Upper lobe of left lung (tissue), 6 donors: ENCODE results near the gene SMIM14. TPM values are rescaled to one million over a fixed set of nuclear protein-coding genes. Genes with fewer than 3 reads are reported as not detected.
A peak's percentile ranks its signal among the peaks of the same experiment; 100 is the strongest.
"Not testable (repeated sequence)": the region's sequence is repeated elsewhere in the genome, so short reads cannot be mapped to it uniquely, and the experiment has no call there.

ENCODE experiments used
- ATAC-seq, 2 donors: fragments of 200-7000 bp; cut with Tn5 transposase; one replicate each; pipeline ENCODE4 v1.9.1; 2022; ENCODE audit warnings: mild to moderate bottlenecking in 2 of 2, moderate library complexity in 2 of 2; ENCODE audit not compliant: low FRiP score in 2 of 2
- DNase-seq, 2 donors: peaks; one replicate each; pipeline ENCODE4 v3.0.0-alpha.2; 2019 to 2020
- H3K27ac ChIP-seq, 4 donors: fragments of 200-600 bp; sonication (generic); one replicate each; pipeline ENCODE4 v1.5.1; 2016 to 2019
- H3K27me3 ChIP-seq, 4 donors: fragments of 200-600 bp; sonication (generic); one replicate each; pipeline ENCODE4 v1.5.1; 2017 to 2019
- H3K36me3 ChIP-seq, 4 donors: fragments of 200-600 bp; sonication (generic); one replicate each; pipeline ENCODE4 v1.5.1; 2016 to 2019
- H3K4me1 ChIP-seq, 4 donors: fragments of 200-600 bp; sonication (generic); one replicate each; pipeline ENCODE4 v1.5.1; 2018 to 2019
- H3K4me3 ChIP-seq, 4 donors: fragments of 200-600 bp; sonication (generic); one replicate each; pipeline ENCODE4 v1.5.1; 2017 to 2019; ENCODE audit warnings: mild to moderate bottlenecking in 2 of 4, moderate library complexity in 1 of 4
- H3K9me3 ChIP-seq, 4 donors: fragments of 200-600 bp; sonication (generic); one replicate each; pipeline ENCODE4 v1.5.1; 2018 to 2019
- CTCF ChIP-seq, 6 experiments: fragments of 450-650 bp in 4 of 6; fragments of 200-600 bp in 2 of 6; sonication (generic) in 2 of 6; IDR thresholded peaks; one replicate each; pipeline ENCODE4 v1.5.1; 2016 to 2019; ENCODE audit warnings: antibody characterized with exemption in 6 of 6
- EP300 ChIP-seq, 4 donors: sonication (generic); formaldehyde crosslinking; IDR thresholded peaks; one replicate each; pipeline ENCODE4 v1.5.1; 2017; ENCODE audit warnings: antibody characterized with exemption in 4 of 4, control low read depth in 2 of 4
- POLR2A ChIP-seq, 4 donors: fragments of 450-650 bp; IDR thresholded peaks; one replicate each; pipeline ENCODE4 v1.5.1; 2016 to 2017; ENCODE audit warnings: antibody characterized with exemption in 4 of 4, mild to moderate bottlenecking in 2 of 4
- POLR2AphosphoS5 ChIP-seq, 2 donors: sonication (generic); formaldehyde crosslinking; IDR thresholded peaks; one replicate each; pipeline ENCODE4 v1.5.1; 2017; ENCODE audit warnings: antibody characterized with exemption in 2 of 2
- WGBS, 2 donors: methylation state at CpG; one replicate each; pipeline ENCODE4 v1.1.5; 2017 to 2018; 5-methylcytosine and 5-hydroxymethylcytosine counted together
- total RNA-seq, 6 donors: library from RNA; depleted of rRNA in 4 of 6; stranded (reverse); fragments of >200 nt in 4 of 6; gene quantifications; one replicate each; pipeline versions ENCODE4 v1.1.0 to v1.2.1, GENCODE V29; 2016 to 2021
- donor health status: DM: no; HTN: no; CAD: no; lungs with moderate emphysema.
- donor health status: DM: no; HTN: yes; CAD: no; lungs with severe emphysema.

Gene SMIM14
- total RNA-seq, 6 donors from 2014 or later, result 24.1 to 80.5 (median 40.4) TPM

GRCh38 chr4:39516407-39516966 is 122.2 kb downstream of the SMIM14 start:
- ATAC-seq (no peak), DNase-seq (no peak)
- Histone ChIP-seq H3K4me3 (no peak overlapping the region), H3K9me3 (no peaks in the 10 kb centered on the region), H3K4me1 (peaks cover 0 to 4% (median 0%) of the 10 kb centered on the region in 4 donors), H3K36me3 (peaks cover 0 to 68% (median 13%) of the 10 kb centered on the region in 4 donors), H3K27ac (peak overlapping the region in 1 of 4 donors; percentile 67), H3K27me3 (no peaks in the 10 kb centered on the region)
- TF ChIP-seq POLR2AphosphoS5 (IDR thresholded peaks at IDR 0.05) (no peak), POLR2A (IDR thresholded peaks at IDR 0.05) (no peak), EP300 (IDR thresholded peaks at IDR 0.05) (no peak), CTCF (IDR thresholded peaks at IDR 0.05) (no peak)
- WGBS, 2 donors, result 89 to 92% methylated on average over 2 of the region's 2 CpGs

- not testable (repeated sequence) for H3K4me3 ChIP-seq, DNase-seq, H3K27me3 ChIP-seq, H3K9me3 ChIP-seq, H3K4me1 ChIP-seq, ATAC-seq
- WGBS, 2 donors, result 97 to 98% methylated on average over 14 of the region's 14 CpGs
- Histone ChIP-seq H3K36me3 (peaks cover 0 to 75% (median 16%) of the 10 kb centered on the region in 4 donors), H3K27ac (peak overlapping the region in 3 of 4 donors; percentile 34 to 74 (median 67))
Measured at GRCh38 chr4:39515669-39516401, 122.8 kb downstream of the SMIM14 start.

GRCh38 chr4:39514888-39515401 is 123.7 kb downstream of the SMIM14 start:
- H3K27me3 ChIP-seq, result no peaks in the 10 kb centered on the region
- peaks cover 0 to 79% (median 20%) of the 10 kb centered on the region in 4 donors for H3K36me3 ChIP-seq
- ATAC-seq (peak; percentile 57 to 85), DNase-seq (peak in 1 of 2 donors; percentile 88)
- H3K9me3 ChIP-seq, result no peaks in the 10 kb centered on the region
- TF ChIP-seq POLR2A (IDR thresholded peaks at IDR 0.05) (no peak), POLR2AphosphoS5 (IDR thresholded peaks at IDR 0.05) (peak in 1 of 2 donors; percentile 32), EP300 (IDR thresholded peaks at IDR 0.05) (peak in 1 of 4 donors; percentile 55), CTCF (IDR thresholded peaks at IDR 0.05) (no peak)
- no peak overlapping the region for H3K4me3 ChIP-seq
- WGBS, 2 donors, result 80 to 82% methylated on average over 4 of the region's 4 CpGs
- peaks cover 0 to 4% (median 0%) of the 10 kb centered on the region in 4 donors for H3K4me1 ChIP-seq
- peak overlapping the region in 3 of 4 donors; percentile 46 to 74 (median 67) for H3K27ac ChIP-seq

- WGBS, 2 donors, result 100% methylated on average over 1 of the region's 1 CpG
- H3K36me3 ChIP-seq, result peaks cover 2 to 79% (median 23%) of the 10 kb centered on the region in 4 donors
- not testable (repeated sequence) for H3K4me3 ChIP-seq, H3K4me1 ChIP-seq, H3K27me3 ChIP-seq, H3K9me3 ChIP-seq, DNase-seq, ATAC-seq
- peak overlapping the region in 3 of 4 donors; percentile 46 to 74 (median 55) for H3K27ac ChIP-seq
Measured at GRCh38 chr4:39514266-39514665, 124.4 kb downstream of the SMIM14 start.

GRCh38 chr4:39510348-39510929 is 128.2 kb downstream of the SMIM14 start:
- DNase-seq, result no peak
- Histone ChIP-seq H3K9me3 (no peaks in the 10 kb centered on the region), H3K4me1 (peaks cover 0 to 4% (median 0%) of the 10 kb centered on the region in 4 donors), H3K27me3 (no peaks in the 10 kb centered on the region), H3K4me3 (no peak overlapping the region), H3K27ac (no peak overlapping the region), H3K36me3 (peaks cover 12 to 91% (median 51%) of the 10 kb centered on the region in 4 donors)
- no peak for ATAC-seq
- TF ChIP-seq CTCF (IDR thresholded peaks at IDR 0.05) (no peak), POLR2AphosphoS5 (IDR thresholded peaks at IDR 0.05) (no peak), EP300 (IDR thresholded peaks at IDR 0.05) (no peak), POLR2A (IDR thresholded peaks at IDR 0.05) (no peak)
- whole genome bisulfite sequencing, 2 donors, result 96 to 99% methylated on average over 5 of the region's 5 CpGs
